HFF-Myc (cell line): ENCODE data around the gene STRIT1.

ENCODE experiments used
- DNase-seq: peaks from one replicate; pipeline ENCODE4 v3.0.0-alpha.2; 2011; ENCODE audit warnings: low read depth; ENCODE audit errors: extremely low read depth
- H3K4me3 ChIP-seq: replicated peaks from 2 replicates; pipeline ENCODE4 v1.5.1; 2011; ENCODE audit warnings: low read depth, mild to moderate bottlenecking, control low read depth, low read length
- TF ChIP-seq, protein P1 (sequence below): IDR thresholded peaks from 2 replicates; pipeline ENCODE4 v1.5.1; 2012; ENCODE audit warnings: mild to moderate bottlenecking, low read depth, low read length, control low read depth; ENCODE audit errors: missing control alignments

The STRIT1 gene

DNA sequence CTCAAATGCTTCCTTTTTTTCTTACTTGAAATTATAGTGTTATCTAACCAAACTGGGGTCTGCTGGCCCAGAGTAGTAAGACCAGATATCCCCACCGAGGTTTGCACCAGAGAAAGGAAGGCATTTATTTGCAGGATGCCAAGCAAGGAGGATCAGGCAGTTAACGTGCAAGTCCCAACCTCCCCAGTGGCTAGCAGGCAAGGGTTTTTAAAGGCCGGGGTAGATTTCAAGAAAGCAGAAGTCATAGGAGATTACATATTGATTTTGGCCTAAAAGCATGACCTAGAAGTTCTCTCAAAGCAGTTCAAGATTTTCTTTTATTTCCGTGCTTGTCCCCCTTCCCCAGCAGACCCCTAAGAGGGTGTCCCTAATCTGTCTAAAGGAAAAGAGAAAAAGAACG is 32.8 kb upstream of the STRIT1 start:
- no peak overlapping the region for H3K4me3 ChIP-seq
- TF ChIP-seq, protein P1, sequence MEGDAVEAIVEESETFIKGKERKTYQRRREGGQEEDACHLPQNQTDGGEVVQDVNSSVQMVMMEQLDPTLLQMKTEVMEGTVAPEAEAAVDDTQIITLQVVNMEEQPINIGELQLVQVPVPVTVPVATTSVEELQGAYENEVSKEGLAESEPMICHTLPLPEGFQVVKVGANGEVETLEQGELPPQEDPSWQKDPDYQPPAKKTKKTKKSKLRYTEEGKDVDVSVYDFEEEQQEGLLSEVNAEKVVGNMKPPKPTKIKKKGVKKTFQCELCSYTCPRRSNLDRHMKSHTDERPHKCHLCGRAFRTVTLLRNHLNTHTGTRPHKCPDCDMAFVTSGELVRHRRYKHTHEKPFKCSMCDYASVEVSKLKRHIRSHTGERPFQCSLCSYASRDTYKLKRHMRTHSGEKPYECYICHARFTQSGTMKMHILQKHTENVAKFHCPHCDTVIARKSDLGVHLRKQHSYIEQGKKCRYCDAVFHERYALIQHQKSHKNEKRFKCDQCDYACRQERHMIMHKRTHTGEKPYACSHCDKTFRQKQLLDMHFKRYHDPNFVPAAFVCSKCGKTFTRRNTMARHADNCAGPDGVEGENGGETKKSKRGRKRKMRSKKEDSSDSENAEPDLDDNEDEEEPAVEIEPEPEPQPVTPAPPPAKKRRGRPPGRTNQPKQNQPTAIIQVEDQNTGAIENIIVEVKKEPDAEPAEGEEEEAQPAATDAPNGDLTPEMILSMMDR: no peak
- no peak for DNase-seq

DNA sequence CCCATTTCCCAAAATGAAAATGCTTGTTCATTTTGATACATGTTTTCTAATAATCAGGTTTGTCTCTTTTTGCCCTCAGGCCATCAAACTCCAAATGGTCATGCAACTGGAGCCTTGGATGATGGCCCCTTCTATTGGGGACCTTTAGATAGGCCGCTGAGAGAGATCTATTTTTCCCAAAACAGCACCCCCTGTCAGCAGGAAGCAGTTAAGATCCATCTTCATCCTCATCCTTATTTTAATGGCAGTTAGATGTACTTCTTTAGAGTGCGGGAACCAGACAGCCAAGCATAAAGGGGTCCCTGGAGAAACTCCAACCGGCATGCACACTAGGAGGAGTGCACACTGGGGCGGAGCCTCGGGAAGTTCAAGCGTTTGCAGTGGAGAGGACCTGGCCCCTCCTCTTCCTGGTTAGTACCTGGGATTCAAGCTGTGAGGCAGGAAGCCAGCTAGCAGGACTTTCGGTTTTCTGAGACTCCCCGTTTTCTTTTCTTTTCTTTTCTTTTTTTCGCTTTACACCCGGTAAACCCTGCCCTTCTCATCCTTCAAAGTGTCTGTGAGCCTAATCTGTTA is 31.9 kb upstream of the STRIT1 start:
- DNase-seq: no peak
- no peak overlapping the region for H3K4me3 ChIP-seq
- TF ChIP-seq, protein P1: peak; percentile 24

DNA sequence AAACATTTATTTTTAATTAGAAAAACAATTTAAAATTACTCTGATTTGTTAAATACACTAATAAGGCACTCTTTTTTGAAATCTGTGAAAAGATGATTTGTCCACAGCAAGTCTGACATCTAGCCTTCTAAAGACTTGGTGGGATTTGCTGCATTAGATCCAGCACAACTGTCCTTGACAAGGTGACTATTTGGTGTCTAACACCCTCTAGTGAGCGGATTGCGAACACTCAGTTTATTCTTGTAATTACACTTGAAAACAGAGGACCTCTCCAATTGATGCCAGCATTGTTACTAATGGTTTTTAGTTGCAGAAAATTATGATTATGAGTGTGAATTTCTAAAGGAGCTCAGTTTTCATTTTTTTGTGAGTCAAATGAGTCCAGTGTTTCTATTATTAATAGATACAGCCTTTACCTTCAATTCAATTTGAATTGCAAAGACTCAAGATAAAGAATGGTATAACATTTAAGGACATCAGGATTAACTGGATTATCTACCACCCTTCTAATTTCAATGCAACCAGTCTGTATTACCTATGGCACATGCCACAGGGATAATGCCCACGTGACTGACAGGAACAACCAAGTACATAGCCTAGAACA is 29.7 kb upstream of the STRIT1 start:
- DNase-seq: peak; percentile 76
- H3K4me3 ChIP-seq: no peak overlapping the region
- TF ChIP-seq, protein P1: peak; percentile 64

DNA sequence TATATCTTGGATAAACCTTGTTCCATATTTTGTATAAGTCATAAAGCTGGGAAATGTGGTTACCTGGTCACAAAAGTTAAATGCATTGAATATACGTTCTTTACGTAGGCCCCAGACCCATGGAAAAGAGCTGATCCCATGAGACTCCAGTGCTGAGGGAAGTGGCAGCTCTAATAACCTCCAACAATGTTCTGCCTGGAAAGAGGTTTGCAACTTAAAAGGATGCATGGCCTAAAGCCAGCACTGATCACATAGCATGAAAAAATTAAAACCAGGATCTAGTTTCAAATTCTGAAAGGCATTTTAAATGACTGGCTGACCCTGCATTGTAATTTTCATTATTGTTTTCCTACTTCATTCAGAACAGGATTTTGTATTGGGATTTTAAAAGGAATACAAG is 27.9 kb upstream of the STRIT1 start:
- H3K4me3 ChIP-seq: no peak overlapping the region
- DNase-seq: no peak
- TF ChIP-seq, protein P1: no peak

DNA sequence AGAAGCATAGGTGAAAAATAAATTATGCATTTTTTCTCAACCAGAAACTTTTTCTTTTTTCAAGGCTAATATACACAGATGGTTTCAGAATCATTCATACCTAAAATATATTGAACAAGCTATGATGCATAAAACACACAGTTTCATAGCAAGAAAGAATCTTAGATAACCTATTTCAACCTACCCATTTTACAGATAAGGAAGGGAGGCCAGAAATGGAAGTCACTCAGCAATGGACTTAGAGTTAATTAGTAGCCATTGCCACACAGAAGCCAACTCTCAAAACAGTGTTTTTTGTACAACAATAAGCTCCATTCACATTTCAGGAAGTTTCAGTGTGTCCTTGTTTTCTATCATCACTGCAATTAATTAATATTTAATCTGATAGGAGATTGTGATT is 27.5 kb upstream of the STRIT1 start:
- no peak for DNase-seq
- no peak overlapping the region for H3K4me3 ChIP-seq
- TF ChIP-seq, protein P1: no peak

DNA sequence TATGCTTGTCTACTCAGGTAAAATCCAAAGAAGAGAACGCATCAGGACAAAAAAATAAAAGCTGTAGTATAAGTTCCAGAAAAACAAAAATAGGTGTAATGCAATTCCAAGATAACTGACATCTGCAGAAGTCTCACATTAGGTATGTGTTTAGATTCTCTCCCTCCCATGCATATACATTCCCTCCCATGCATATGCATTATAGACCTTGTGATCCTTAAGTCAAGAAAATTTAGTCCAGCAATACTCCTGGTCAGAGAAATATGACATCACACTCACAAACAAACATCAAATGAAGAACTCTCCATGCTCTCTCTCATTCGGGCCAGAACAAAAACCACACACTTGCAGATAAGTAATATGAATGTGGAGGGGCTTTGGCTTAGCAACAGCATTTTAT is 25.3 kb upstream of the STRIT1 start:
- no peak for DNase-seq
- H3K4me3 ChIP-seq: no peak overlapping the region
- TF ChIP-seq, protein P1: no peak

DNA sequence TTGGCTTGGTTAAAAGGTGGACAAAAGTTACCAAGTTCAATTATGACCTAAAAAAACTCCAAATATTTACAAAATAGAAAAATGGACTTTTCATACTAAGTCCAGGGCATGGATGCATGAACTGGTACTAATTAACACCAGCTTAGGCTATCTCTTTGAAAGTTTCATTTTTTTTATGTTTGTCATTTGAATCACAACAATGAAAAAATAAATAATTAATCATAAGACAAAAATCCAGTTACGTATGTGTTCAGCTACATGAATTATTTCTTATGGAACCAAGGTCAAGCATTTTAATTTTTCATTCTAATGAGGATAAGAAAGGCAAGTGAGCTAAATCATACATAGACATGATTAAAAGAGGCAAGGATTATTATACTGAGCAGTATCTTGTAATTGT is 23.7 kb upstream of the STRIT1 start:
- DNase-seq: no peak
- H3K4me3 ChIP-seq: no peak overlapping the region
- TF ChIP-seq, protein P1: no peak
